ENCODE measurements around the gene MYOF. TPM values are rescaled to one million over a fixed set of nuclear protein-coding genes. Genes with fewer than 3 reads are reported as not detected.

The MYOF gene
- total and polyA plus RNA-seq, 2 of the 8 experiments (the other 6 are each of a cell fraction or from before 2014, with no cell fraction given), result 0.98 to 2.3 TPM

DNA sequence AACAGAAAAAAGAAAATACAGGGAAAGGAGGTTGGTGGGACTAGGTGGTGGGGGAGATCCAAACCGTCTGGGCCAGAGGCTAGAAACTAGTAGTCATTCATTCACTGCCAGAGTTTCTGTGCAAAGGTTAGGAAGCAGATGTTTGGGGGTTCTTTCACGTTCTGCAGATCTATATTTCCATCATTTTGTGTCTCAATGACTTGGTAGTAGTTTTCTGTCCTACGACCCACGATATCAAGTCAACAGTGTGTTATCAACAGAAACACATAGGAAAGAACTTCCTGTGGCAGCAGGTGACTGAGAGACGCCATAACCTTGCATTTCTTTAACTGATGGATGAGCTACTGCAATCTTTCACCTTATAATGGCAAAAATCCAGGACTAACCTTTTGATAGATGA is 16.0 kb upstream of the MYOF start:
- Histone ChIP-seq H3K36me3 (ENCODE audit: control insufficient read depth in 2 of 4, insufficient read depth in 4 of 4, low read length in 3 of 4) (peaks cover 0 to 10% (median 4%) of the 10 kb centered on the region in 4 experiments; a peak in 4 of 8 replicates), H3K9me3 (ENCODE audit: insufficient read depth in 2 of 2, low read depth in 1 of 2, low read length in 1 of 2) (no peaks in the 10 kb centered on the region), H2BK5ac (ENCODE audit: low read depth, low read length) (no peak overlapping the region), H3K4me2 (ENCODE audit: insufficient read depth in 1 of 2, low read depth in 2 of 2, low read length in 2 of 2) (no peak overlapping the region; a peak in 1 of 4 replicates), H3K27ac (ENCODE audit: low read depth, low read length) (no peak overlapping the region), H3K23me2 (ENCODE audit: low read depth, low read length) (peaks cover 9% of the 10 kb centered on the region; the same call in 1 of the 2 replicates), H3K56ac (replicated peaks; ENCODE audit: insufficient read length, low read depth, low read length) (no peak overlapping the region), H3K14ac (ENCODE audit: insufficient read length) (no peak overlapping the region), H4K5ac (ENCODE audit: insufficient read length, low read depth, low read length) (no peak overlapping the region), H2BK15ac (ENCODE audit: low read length) (no peak overlapping the region), H4K20me1 (replicated peaks in 1 of 2; ENCODE audit: control insufficient read depth in 1 of 2, insufficient read depth in 2 of 2, low read length in 2 of 2) (no peaks in the 10 kb centered on the region), H4K8ac (ENCODE audit: extremely low read depth, insufficient read depth, low read length) (no peak overlapping the region), H3K4ac (replicated peaks; ENCODE audit: insufficient read length, low read depth, low read length) (no peak overlapping the region), H3K79me1 (ENCODE audit: low read depth, low read length) (no peaks in the 10 kb centered on the region), H3K4me3 (ENCODE audit: extremely low read depth in 1 of 4, insufficient read depth in 2 of 4, low read depth in 3 of 4, low read length in 4 of 4) (no peak overlapping the region), H2BK20ac (ENCODE audit: low read length) (no peak overlapping the region), H2BK12ac (ENCODE audit: low read depth, low read length) (no peak overlapping the region), H2AFZ (ENCODE audit: low read length) (no peak overlapping the region), H3K27me3 (replicated peaks in 1 of 4; ENCODE audit: control insufficient read depth in 3 of 4, extremely low read depth in 1 of 4, insufficient read depth in 3 of 4, low read length in 3 of 4) (peaks cover 0 to 2% (median 0%) of the 10 kb centered on the region in 4 experiments; a peak in 2 of 7 replicates), H4K91ac (replicated peaks; ENCODE audit: insufficient read length, low read length) (no peak overlapping the region), H3K18ac (ENCODE audit: extremely low read depth, low read length) (no peak overlapping the region), H3K79me2 (ENCODE audit: control insufficient read depth in 1 of 2, insufficient read depth in 2 of 2, low read length in 2 of 2) (peaks cover 0 to 14% of the 10 kb centered on the region in 2 experiments; a peak in 1 of 4 replicates), H3K4me1 (replicated peaks in 1 of 4; ENCODE audit: control insufficient read depth in 3 of 4, insufficient read depth in 4 of 4, low read length in 3 of 4) (no peaks in the 10 kb centered on the region; a peak in 1 of 7 replicates), H3K23ac (ENCODE audit: insufficient read length) (no peak overlapping the region), H3K9ac (replicated peaks in 1 of 4; ENCODE audit: extremely low read depth in 1 of 4, low read depth in 3 of 4, low read length in 3 of 4) (no peak overlapping the region), H2BK120ac (replicated peaks; ENCODE audit: low read depth, low read length) (no peak overlapping the region), H2AK5ac (ENCODE audit: low read depth, low read length) (no peak overlapping the region)
- TF ChIP-seq POLR2AphosphoS5 (IDR thresholded peaks at IDR 0.05; ENCODE audit: low read depth, low read length), result no peak
- no peak for TF ChIP-seq CBX8 (IDR thresholded peaks at IDR 0.05; ENCODE audit: borderline replicate concordance, low read depth, low read length)
- TF ChIP-seq TEAD4 (IDR thresholded peaks at IDR 0.05; ENCODE audit: low read depth, low read length), result no peak
- no peak for TF ChIP-seq MAFK (IDR thresholded peaks at IDR 0.05; ENCODE audit: low read depth, low read length)
- TF ChIP-seq, protein P1, sequence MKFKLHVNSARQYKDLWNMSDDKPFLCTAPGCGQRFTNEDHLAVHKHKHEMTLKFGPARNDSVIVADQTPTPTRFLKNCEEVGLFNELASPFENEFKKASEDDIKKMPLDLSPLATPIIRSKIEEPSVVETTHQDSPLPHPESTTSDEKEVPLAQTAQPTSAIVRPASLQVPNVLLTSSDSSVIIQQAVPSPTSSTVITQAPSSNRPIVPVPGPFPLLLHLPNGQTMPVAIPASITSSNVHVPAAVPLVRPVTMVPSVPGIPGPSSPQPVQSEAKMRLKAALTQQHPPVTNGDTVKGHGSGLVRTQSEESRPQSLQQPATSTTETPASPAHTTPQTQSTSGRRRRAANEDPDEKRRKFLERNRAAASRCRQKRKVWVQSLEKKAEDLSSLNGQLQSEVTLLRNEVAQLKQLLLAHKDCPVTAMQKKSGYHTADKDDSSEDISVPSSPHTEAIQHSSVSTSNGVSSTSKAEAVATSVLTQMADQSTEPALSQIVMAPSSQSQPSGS (IDR thresholded peaks at IDR 0.05; ENCODE audit: low read length), result no peak
- TF ChIP-seq, protein P2, sequence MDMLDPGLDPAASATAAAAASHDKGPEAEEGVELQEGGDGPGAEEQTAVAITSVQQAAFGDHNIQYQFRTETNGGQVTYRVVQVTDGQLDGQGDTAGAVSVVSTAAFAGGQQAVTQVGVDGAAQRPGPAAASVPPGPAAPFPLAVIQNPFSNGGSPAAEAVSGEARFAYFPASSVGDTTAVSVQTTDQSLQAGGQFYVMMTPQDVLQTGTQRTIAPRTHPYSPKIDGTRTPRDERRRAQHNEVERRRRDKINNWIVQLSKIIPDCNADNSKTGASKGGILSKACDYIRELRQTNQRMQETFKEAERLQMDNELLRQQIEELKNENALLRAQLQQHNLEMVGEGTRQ (IDR thresholded peaks at IDR 0.05; ENCODE audit: low read length), result no peak
- no peak for TF ChIP-seq KDM4A (IDR thresholded peaks at IDR 0.05; ENCODE audit: low read depth, low read length, severe bottlenecking)
- TF ChIP-seq GABPA (IDR thresholded peaks at IDR 0.05; ENCODE audit: borderline replicate concordance, insufficient read depth, low read length), result no peak
- no peak for TF ChIP-seq TBP (IDR thresholded peaks at IDR 0.05; ENCODE audit: low read depth, low read length)
- no peak for TF ChIP-seq SP1 (IDR thresholded peaks at IDR 0.05; ENCODE audit: low read depth, low read length)
- WGBS, 2 experiments (ENCODE audit: extremely low coverage in 1 of 2, insufficient coverage in 1 of 2, insufficient read length in 1 of 2, insufficient replicate concordance in 2 of 2, low coverage in 1 of 2, low lambda C conversion rate in 2 of 2, missing lambda C conversion rate in 1 of 2), result 88% methylated on average over 5 of the region's 5 CpGs; no CpG with 5 or more reads in 1 of the 2 experiments
- ChIA-PET CTCF (ENCODE audit: partially characterized antibody) (interaction anchor here (1.0 to 1.9 kb wide), 2 partner anchors 14 to 15 kb away, joined by 5 to 6 read pairs; partner anchors contain the start of gene MYOF), POLR2A (ENCODE audit: partially characterized antibody) (no interaction called here)
- DNase-seq (ENCODE audit: low read depth in 1 of 2, low spot score in 2 of 2) (no peak), FAIRE-seq (no peak)
